Mesenchymal stem cell (in vitro differentiated cells and primary cell): ENCODE results near the gene ZNF317.

Source experiments
- DNase-seq: peaks from one replicate; pipeline ENCODE4 v3.0.0-alpha.2; 2013
- H2AFZ ChIP-seq: one replicate; pipeline ENCODE4 v1.6.1; 2013; ENCODE audit warnings: low read depth, mild to moderate bottlenecking, control low read depth, inconsistent platforms, low read length, moderate library complexity
- H2AK5ac ChIP-seq: 2 replicates; pipeline ENCODE4 v1.6.1; 2013; ENCODE audit warnings: low read length, moderate library complexity, mild to moderate bottlenecking, inconsistent platforms; ENCODE audit not compliant: severe bottlenecking
- H2BK120ac ChIP-seq: one replicate; pipeline ENCODE4 v1.6.1; 2013; ENCODE audit warnings: low read depth, mild to moderate bottlenecking, inconsistent platforms, low read length, moderate library complexity
- H2BK12ac ChIP-seq, 2 experiments: one replicate each; pipeline ENCODE4 v1.6.1; 2013; ENCODE audit warnings: inconsistent platforms in 2 of 2, low read length in 2 of 2, mild to moderate bottlenecking in 2 of 2, moderate library complexity in 2 of 2, control low read depth in 1 of 2
- H2BK15ac ChIP-seq: one replicate; pipeline ENCODE4 v1.6.1; 2013; ENCODE audit warnings: mild to moderate bottlenecking, low read depth, inconsistent platforms; ENCODE audit not compliant: poor library complexity, severe bottlenecking
- H2BK5ac ChIP-seq: 2 replicates; pipeline ENCODE4 v1.6.1; 2013; ENCODE audit warnings: low read depth, mild to moderate bottlenecking, low read length, control low read depth, inconsistent platforms; ENCODE audit not compliant: poor library complexity, severe bottlenecking
- H3K14ac ChIP-seq, 2 experiments: one replicate each; pipeline ENCODE4 v1.6.1; 2013; ENCODE audit warnings: inconsistent platforms in 2 of 2, low read length in 2 of 2, control low read depth in 1 of 2, mild to moderate bottlenecking in 1 of 2, moderate library complexity in 1 of 2
- H3K18ac ChIP-seq, 2 experiments: one replicate each; pipeline ENCODE4 v1.6.1; 2013; ENCODE audit warnings: inconsistent platforms in 2 of 2, low read length in 2 of 2, control low read depth in 1 of 2, low read depth in 1 of 2, mild to moderate bottlenecking in 1 of 2
- H3K23ac ChIP-seq, 2 experiments: one replicate each; pipeline ENCODE4 v1.6.1; 2013; ENCODE audit warnings: inconsistent platforms in 2 of 2, low read length in 2 of 2, mild to moderate bottlenecking in 2 of 2, moderate library complexity in 2 of 2, control low read depth in 1 of 2
- H3K27ac ChIP-seq: 2 replicates; pipeline ENCODE4 v1.5.1; 2013; ENCODE audit warnings: mild to moderate bottlenecking, moderate library complexity, low read length, control low read depth, inconsistent platforms; ENCODE audit not compliant: poor library complexity, severe bottlenecking
- H3K27me3 ChIP-seq, 2 experiments: 2 replicates each; pipeline versions ENCODE4 v1.6.1 to v1.7.0; 2013; ENCODE audit warnings: low read length in 2 of 2, mild to moderate bottlenecking in 2 of 2, moderate library complexity in 2 of 2, control low read depth in 1 of 2, inconsistent platforms in 1 of 2; ENCODE audit not compliant: control insufficient read depth in 1 of 2, insufficient read depth in 1 of 2
- H3K36me3 ChIP-seq, 2 experiments: 2 replicates each; pipeline versions ENCODE4 v1.6.1 to v1.7.0; 2013; ENCODE audit warnings: low read length in 2 of 2, control low read depth in 1 of 2, inconsistent platforms in 1 of 2, low read depth in 1 of 2, mild to moderate bottlenecking in 1 of 2; ENCODE audit not compliant: insufficient read depth in 2 of 2, control insufficient read depth in 1 of 2
- H3K4ac ChIP-seq, 2 experiments: one replicate each; pipeline ENCODE4 v1.6.1; 2013; ENCODE audit warnings: inconsistent platforms in 2 of 2, low read length in 2 of 2, mild to moderate bottlenecking in 2 of 2, moderate library complexity in 2 of 2, control low read depth in 1 of 2, low read depth in 1 of 2
- H3K4me1 ChIP-seq: 2 replicates; pipeline ENCODE4 v1.6.1; 2013; ENCODE audit warnings: low read depth, low read length, control low read depth; ENCODE audit not compliant: control insufficient read depth, insufficient read depth
- H3K4me2 ChIP-seq: 2 replicates; pipeline ENCODE4 v1.6.1; 2013; ENCODE audit warnings: low read length, mild to moderate bottlenecking, inconsistent platforms; ENCODE audit not compliant: poor library complexity, severe bottlenecking
- H3K4me3 ChIP-seq, 2 experiments: 2 replicates each; pipeline versions ENCODE4 v1.5.1 to v1.7.0; 2013; ENCODE audit warnings: low read length in 2 of 2, mild to moderate bottlenecking in 2 of 2, control low read depth in 1 of 2, low read depth in 1 of 2; ENCODE audit not compliant: insufficient read depth in 1 of 2
- H3K79me1 ChIP-seq: replicated peaks from 2 replicates; pipeline ENCODE4 v1.6.1; 2013; ENCODE audit warnings: mild to moderate bottlenecking, control low read depth, low read length, inconsistent platforms; ENCODE audit not compliant: poor library complexity, severe bottlenecking
- H3K9ac ChIP-seq: 2 replicates; pipeline ENCODE4 v1.7.0; 2013; ENCODE audit warnings: mild to moderate bottlenecking, low read length, moderate library complexity
- H3K9me3 ChIP-seq: 2 replicates; pipeline ENCODE4 v1.7.0; 2013; ENCODE audit warnings: mild to moderate bottlenecking, low read length; ENCODE audit not compliant: control insufficient read depth
- H4K8ac ChIP-seq: one replicate; pipeline ENCODE4 v1.6.1; 2013; ENCODE audit warnings: inconsistent platforms, mild to moderate bottlenecking, low read length, moderate library complexity
- H4K91ac ChIP-seq: one replicate; pipeline ENCODE4 v1.6.1; 2013; ENCODE audit warnings: mild to moderate bottlenecking, low read length, inconsistent platforms
- WGBS: methylation state at CpG from one replicate; pipeline ENCODE4 v1.1.7; 2013; ENCODE audit warnings: mixed read lengths; 5-methylcytosine and 5-hydroxymethylcytosine counted together

The ZNF317 gene

DNA sequence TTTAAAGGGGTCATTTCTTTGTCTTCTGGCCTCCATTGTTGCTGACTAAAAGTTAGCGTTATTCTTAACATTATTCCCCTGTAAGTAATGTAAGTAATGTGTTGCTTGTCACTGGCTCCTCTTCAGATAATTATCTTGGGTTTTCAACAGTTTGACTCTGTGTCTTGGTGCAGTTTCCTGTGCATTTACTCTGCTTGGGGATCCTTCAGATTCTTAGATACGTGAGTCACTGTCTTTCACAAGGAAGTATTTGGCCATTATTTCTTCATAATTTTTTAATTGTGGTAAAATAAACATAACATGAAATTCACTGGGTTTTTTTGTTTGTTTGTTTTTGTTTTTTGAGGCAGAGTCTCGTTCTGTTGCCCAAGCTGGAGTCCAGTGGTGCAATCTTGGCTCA, 25.1 kb downstream of the ZNF317 start:
- WGBS: 92% methylated on average over 2 of the region's 3 CpGs
- H3K79me1 ChIP-seq: peaks cover 34% of the 10 kb centered on the region
- H2BK120ac ChIP-seq: no peak overlapping the region

DNA sequence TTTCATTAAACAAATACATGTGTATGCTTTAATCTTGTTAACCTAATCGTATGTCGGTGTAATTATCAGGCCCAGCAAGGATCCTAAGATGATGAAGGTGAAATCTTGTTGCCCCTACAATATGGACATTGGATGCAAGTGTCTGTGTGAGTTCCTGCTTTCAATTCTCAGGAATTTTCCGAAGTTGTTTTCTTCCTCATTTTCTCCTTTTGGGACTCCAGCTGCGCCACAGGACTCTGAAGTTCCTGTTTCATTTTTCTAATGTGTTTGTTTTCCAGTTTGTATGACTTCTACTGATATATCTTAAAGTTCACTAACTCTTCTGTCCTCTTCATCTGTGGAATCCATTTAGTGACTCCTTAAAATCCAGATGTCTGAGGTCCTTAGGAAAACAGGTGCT, 26.6 kb downstream of the ZNF317 start:
- H3K36me3 ChIP-seq: peaks cover 46 to 57% of the 10 kb centered on the region in 2 experiments
- 98% methylated on average over 3 of the region's 4 CpGs for WGBS

More for the DNA sequence above, 25.1 kb downstream of the ZNF317 start:
- no peak overlapping the region for H3K4ac ChIP-seq
- H3K18ac ChIP-seq: no peak overlapping the region
- no peak overlapping the region for H2BK12ac ChIP-seq
- no peak overlapping the region for H3K14ac ChIP-seq
- H3K27me3 ChIP-seq: no peaks in the 10 kb centered on the region
- no peak overlapping the region for H3K4me2 ChIP-seq
- H3K36me3 ChIP-seq: peaks cover 62 to 73% of the 10 kb centered on the region in 2 experiments
- no peak overlapping the region for H2BK15ac ChIP-seq
- no peak overlapping the region for H2BK5ac ChIP-seq
- no peak overlapping the region for H4K8ac ChIP-seq
- no peak overlapping the region for H3K9ac ChIP-seq
- no peak overlapping the region for H2AK5ac ChIP-seq
- no peak overlapping the region for H2AFZ ChIP-seq
- no peak overlapping the region for H3K4me3 ChIP-seq
- H3K27ac ChIP-seq: no peak overlapping the region
- no peaks in the 10 kb centered on the region for H3K4me1 ChIP-seq
- no peak overlapping the region for H3K23ac ChIP-seq
- peaks cover 64% of the 10 kb centered on the region for H3K9me3 ChIP-seq
- H4K91ac ChIP-seq: no peak overlapping the region
- no peak for DNase-seq

DNA sequence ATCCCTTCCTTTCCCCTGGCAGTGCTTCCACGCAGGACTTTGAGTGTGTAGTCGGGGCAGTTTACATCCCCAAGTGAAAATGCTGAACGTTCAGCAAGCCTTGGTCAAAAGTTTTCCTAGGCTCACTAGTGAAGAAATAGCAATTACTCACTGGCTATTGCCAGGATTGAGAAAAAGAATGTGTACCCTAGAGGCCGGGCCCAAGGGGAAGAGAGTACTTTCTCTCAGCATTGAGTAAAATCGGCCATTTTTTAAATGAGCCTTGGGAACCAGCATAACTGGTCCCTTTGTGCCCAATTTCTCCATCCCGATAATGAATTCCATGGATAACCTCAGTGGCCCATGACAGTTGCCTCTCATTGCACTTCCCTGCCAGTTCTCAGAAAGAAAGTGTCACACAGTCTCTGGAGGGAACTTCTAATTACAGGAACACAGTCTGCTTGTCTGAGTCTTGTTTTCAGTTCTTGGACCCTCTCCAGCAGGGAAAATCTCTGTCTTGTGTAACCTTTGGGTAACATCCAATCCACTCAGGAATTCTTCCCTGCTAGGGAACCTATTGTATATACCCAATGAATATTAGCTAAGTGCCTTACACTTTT, 31.3 kb downstream of the ZNF317 start:
- H3K4ac ChIP-seq: no peak overlapping the region
- H3K4me1 ChIP-seq: no peaks in the 10 kb centered on the region
- 78% methylated on average over 6 of the region's 6 CpGs for WGBS
- no peak overlapping the region for H3K9ac ChIP-seq
- no peak overlapping the region for H2BK12ac ChIP-seq
- no peak overlapping the region for H3K18ac ChIP-seq
- H4K91ac ChIP-seq: no peak overlapping the region
- H3K79me1 ChIP-seq: no peaks in the 10 kb centered on the region
- peaks cover 11 to 15% of the 10 kb centered on the region in 2 experiments for H3K36me3 ChIP-seq
- H3K4me2 ChIP-seq: no peak overlapping the region
- no peak overlapping the region for H2BK15ac ChIP-seq
- peaks cover 17% of the 10 kb centered on the region for H3K9me3 ChIP-seq
- H3K14ac ChIP-seq: no peak overlapping the region
- H3K23ac ChIP-seq: no peak overlapping the region
- H3K4me3 ChIP-seq: no peak overlapping the region
- no peak for DNase-seq
- H4K8ac ChIP-seq: no peak overlapping the region
- H2BK120ac ChIP-seq: no peak overlapping the region
- H2AK5ac ChIP-seq: no peak overlapping the region
- no peak overlapping the region for H2BK5ac ChIP-seq
- H3K27ac ChIP-seq: no peak overlapping the region
- no peak overlapping the region for H2AFZ ChIP-seq
- no peaks in the 10 kb centered on the region for H3K27me3 ChIP-seq

More for the DNA sequence above, 26.6 kb downstream of the ZNF317 start:
- Histone ChIP-seq H3K27ac (no peak overlapping the region), H3K23ac (no peak overlapping the region), H3K79me1 (peaks cover 19% of the 10 kb centered on the region), H3K4me2 (no peak overlapping the region), H4K8ac (no peak overlapping the region), H3K18ac (no peak overlapping the region), H2AFZ (no peak overlapping the region), H3K4me3 (no peak overlapping the region), H3K4ac (no peak overlapping the region), H2BK120ac (no peak overlapping the region), H3K9me3 (peaks cover 48% of the 10 kb centered on the region), H4K91ac (no peak overlapping the region), H3K9ac (no peak overlapping the region), H2BK12ac (no peak overlapping the region), H2BK15ac (no peak overlapping the region), H3K14ac (no peak overlapping the region), H2AK5ac (no peak overlapping the region), H3K4me1 (no peaks in the 10 kb centered on the region), H3K27me3 (no peaks in the 10 kb centered on the region), H2BK5ac (no peak overlapping the region)
- no peak for DNase-seq

DNA sequence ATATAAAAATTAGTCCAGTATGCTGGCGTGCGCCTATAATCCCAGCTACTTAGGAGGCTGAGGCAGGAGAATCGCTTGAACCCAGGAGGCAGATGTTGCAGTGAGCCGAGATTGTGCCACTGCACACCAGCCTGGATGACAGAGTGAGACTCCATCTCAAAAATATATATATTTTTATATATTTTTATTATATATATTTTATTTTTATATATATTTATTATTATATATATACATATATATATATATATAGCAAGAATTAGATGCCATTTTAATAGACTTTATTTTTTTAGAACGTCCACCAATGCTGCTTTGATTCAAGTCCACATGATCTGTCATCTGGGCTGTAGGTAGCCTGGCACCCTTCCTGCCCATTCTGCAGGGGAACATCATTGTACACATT, 35.1 kb downstream of the ZNF317 start:
- H3K4me3 ChIP-seq: no peak overlapping the region
- H2BK12ac ChIP-seq: no peak overlapping the region
- H3K18ac ChIP-seq: no peak overlapping the region
- H3K9ac ChIP-seq: no peak overlapping the region
- no peaks in the 10 kb centered on the region for H3K79me1 ChIP-seq
- peaks cover 19% of the 10 kb centered on the region for H3K9me3 ChIP-seq
- no peak overlapping the region for H2AFZ ChIP-seq
- no peak overlapping the region for H2BK120ac ChIP-seq
- no peak overlapping the region for H4K8ac ChIP-seq
- no peak overlapping the region for H4K91ac ChIP-seq
- no peak for DNase-seq
- H3K4me2 ChIP-seq: no peak overlapping the region
- H3K14ac ChIP-seq: no peak overlapping the region
- no peak overlapping the region for H3K27ac ChIP-seq
- no peak overlapping the region for H2BK5ac ChIP-seq
- H3K4me1 ChIP-seq: no peaks in the 10 kb centered on the region
- 77% methylated on average over 4 of the region's 5 CpGs for WGBS
- H2AK5ac ChIP-seq: no peak overlapping the region
- H3K23ac ChIP-seq: no peak overlapping the region
- H2BK15ac ChIP-seq: no peak overlapping the region
- no peak overlapping the region for H3K4ac ChIP-seq
- H3K36me3 ChIP-seq: no peaks in the 10 kb centered on the region
- H3K27me3 ChIP-seq: no peaks in the 10 kb centered on the region
